HepG2 (cell line): Measurements from ENCODE around the gene CD4. TPM values are rescaled to one million over a fixed set of nuclear protein-coding genes. Genes with fewer than 3 reads are reported as not detected.

Source experiments
- ATAC-seq: fragments of 200-7000 bp; cut with Tn5 transposase; 3 replicates; pipeline ENCODE4 v1.9.1; 2020; ENCODE audit warnings: mild to moderate bottlenecking, moderate library complexity
- BruUV-seq: library from RNA; stranded (reverse); fragments of 400-500 nt; replicated peaks from 2 replicates; lab custom pipeline; 2021; lab: Mats Ljungman, UMichigan
- CTCF ChIA-PET: fragments of 300-600 bp; formaldehyde crosslinking; extraction: SDS; loops from one replicate; lab custom pipeline; 2021; ENCODE audit warnings: low total read pairs, inconsistent platforms, low intra/inter-chr PET ratio; lab: Yijun Ruan, JAX
- POLR2A ChIA-PET: fragments of 350-600 bp; sonication (Branson Sonifier 250); formaldehyde crosslinking; loops from one replicate; lab custom pipeline; 2020; ENCODE audit warnings: antibody characterized with exemption, inconsistent platforms; lab: Yijun Ruan, JAX
- DNase-seq: peaks from one replicate; pipeline ENCODE4 v3.0.0-alpha.2; 2015; ENCODE audit warnings: low spot score
- FAIRE-seq: peaks from 3 replicates; lab custom pipeline; 2011; peaks lifted over from hg19 to GRCh38; lab: Jason Lieb, UNC
- H2AFZ ChIP-seq: one replicate; pipeline ENCODE4 v1.6.1; 2011; ENCODE audit warnings: low read length, inconsistent platforms
- H3K27ac ChIP-seq: fragments of 300-600 bp; 3 replicates; pipeline ENCODE4 v1.8.0; 2011; ENCODE audit warnings: mixed run types, mild to moderate bottlenecking, mixed read lengths, low read length, inconsistent platforms; ENCODE audit not compliant: insufficient read depth; ENCODE audit errors: extremely low read length
- H3K27me3 ChIP-seq, 2 experiments: fragments of 200-600 bp in 1 of 2; 2 replicates in 1 of 2; 3 replicates in 1 of 2; pipeline versions ENCODE4 v1.6.0 to v1.8.0; 2011; ENCODE audit warnings: low read length in 2 of 2, mild to moderate bottlenecking in 2 of 2, moderate library complexity in 2 of 2, inconsistent platforms in 1 of 2; ENCODE audit not compliant: insufficient read depth in 2 of 2, control insufficient read depth in 1 of 2
- H3K36me3 ChIP-seq, 2 experiments: fragments of 200-600 bp in 1 of 2; replicated peaks in 1 of 2; 2 replicates in 1 of 2; 3 replicates in 1 of 2; pipeline versions ENCODE4 v1.5.1 to v1.8.0; 2011; ENCODE audit warnings: low read length in 2 of 2, inconsistent platforms in 1 of 2; ENCODE audit not compliant: insufficient read depth in 2 of 2, control insufficient read depth in 1 of 2
- H3K4me1 ChIP-seq: 2 replicates; pipeline ENCODE4 v1.5.1; 2012; ENCODE audit warnings: low read length, inconsistent platforms; ENCODE audit not compliant: insufficient read depth
- H3K4me2 ChIP-seq: 2 replicates; pipeline ENCODE4 v1.6.0; 2011; ENCODE audit warnings: low read depth, low read length, inconsistent platforms
- H3K4me3 ChIP-seq, 3 experiments: fragments of 200-600 bp in 1 of 3; sonication (generic), shearing (Covaris generic) in 1 of 3; replicated peaks in 1 of 3; 2 replicates each; pipeline ENCODE4 v1.5.1; 2011 to 2016; ENCODE audit warnings: low read length in 3 of 3, inconsistent platforms in 2 of 3, low read depth in 2 of 3, mild to moderate bottlenecking in 2 of 3, control low read depth in 1 of 3, mixed read lengths in 1 of 3; ENCODE audit not compliant: insufficient read depth in 1 of 3
- H3K79me2 ChIP-seq: one replicate; pipeline ENCODE4 v1.6.1; 2011; ENCODE audit warnings: low read length, inconsistent platforms; ENCODE audit not compliant: insufficient read depth
- H3K9ac ChIP-seq: 2 replicates; pipeline ENCODE4 v1.6.0; 2011; ENCODE audit warnings: mild to moderate bottlenecking, low read depth, low read length, inconsistent platforms; ENCODE audit not compliant: insufficient read depth
- H3K9me3 ChIP-seq: 2 replicates; pipeline ENCODE4 v1.5.1; 2012; ENCODE audit warnings: mild to moderate bottlenecking, low read length
- H4K20me1 ChIP-seq: 2 replicates; pipeline ENCODE4 v1.6.0; 2011; ENCODE audit warnings: inconsistent platforms, mild to moderate bottlenecking, low read length, moderate library complexity; ENCODE audit not compliant: insufficient read depth
- AGO1 ChIP-seq: fragments of 200-400 bp; formaldehyde crosslinking; IDR thresholded peaks from 2 replicates; pipeline ENCODE4 v1.6.1; 2017; ENCODE audit warnings: mild to moderate bottlenecking, low read depth, low read length, moderate library complexity; ENCODE audit not compliant: poor library complexity, severe bottlenecking
- ATRX ChIP-seq: sonication (generic); formaldehyde crosslinking; IDR thresholded peaks from 2 replicates; pipeline ENCODE4 v1.4.0; 2020; ENCODE audit warnings: missing genetic modification reagents, borderline replicate concordance
- CBX2 ChIP-seq, 2 experiments: fragments of 200-600 bp in 1 of 2; sonication (generic); formaldehyde crosslinking in 1 of 2; IDR thresholded peaks; 2 replicates each; pipeline versions ENCODE4 v1.7.0 to v1.8.1; 2018 to 2022; ENCODE audit warnings: low read depth in 2 of 2, low read length in 1 of 2, mild to moderate bottlenecking in 1 of 2, missing genetic modification reagents in 1 of 2
- EEA1 ChIP-seq: sonication (generic); formaldehyde crosslinking; IDR thresholded peaks from 2 replicates; pipeline ENCODE4 v1.5.1; 2020; ENCODE audit warnings: mild to moderate bottlenecking, missing genetic modification reagents, borderline replicate concordance
- FOXC1 ChIP-seq: sonication (generic); formaldehyde crosslinking; IDR thresholded peaks from 2 replicates; pipeline ENCODE4 v1.8.0; 2022; ENCODE audit warnings: mild to moderate bottlenecking, missing genetic modification reagents, borderline replicate concordance
- FUBP1 ChIP-seq: sonication (generic); formaldehyde crosslinking; IDR thresholded peaks from 2 replicates; pipeline ENCODE4 v1.5.1; 2020; ENCODE audit warnings: missing genetic modification reagents, mild to moderate bottlenecking, borderline replicate concordance
- NONO ChIP-seq, 2 experiments: fragments of 450-650 bp in 1 of 2; sonication (generic) in 1 of 2; formaldehyde crosslinking in 1 of 2; IDR thresholded peaks in 1 of 2; conservative IDR thresholded peaks in 1 of 2; 2 replicates each; pipeline versions ENCODE4 v1.6.1 to v1.8.0; 2017 to 2022; ENCODE audit warnings: mild to moderate bottlenecking in 1 of 2, missing genetic modification reagents in 1 of 2, moderate library complexity in 1 of 2
- PLRG1 ChIP-seq: fragments of 450-650 bp; conservative IDR thresholded peaks from 2 replicates; pipeline ENCODE4 v1.6.1; 2016
- POLR2AphosphoS2 ChIP-seq: IDR thresholded peaks from 2 replicates; pipeline ENCODE4 v1.6.1; 2011; ENCODE audit warnings: low read depth, low read length, improper control_type of control experiment
- POLR2AphosphoS5 ChIP-seq: IDR thresholded peaks from 2 replicates; pipeline ENCODE4 v1.6.1; 2012; ENCODE audit warnings: low read depth, low read length
- SALL2 ChIP-seq: sonication (generic); formaldehyde crosslinking; IDR thresholded peaks from 2 replicates; pipeline ENCODE4 v1.8.1; 2023; ENCODE audit warnings: mild to moderate bottlenecking, missing genetic modification reagents, inconsistent platforms
- SP2 ChIP-seq: sonication (generic); formaldehyde crosslinking; IDR thresholded peaks from 2 replicates; pipeline ENCODE4 v1.5.1; 2020; ENCODE audit warnings: mild to moderate bottlenecking, missing genetic modification reagents
- ZBTB1 ChIP-seq: sonication (generic); formaldehyde crosslinking; IDR thresholded peaks from 2 replicates; pipeline ENCODE4 v1.4.0; 2020; ENCODE audit warnings: missing genetic modification reagents, borderline replicate concordance
- ZFP62 ChIP-seq: sonication (generic); formaldehyde crosslinking; IDR thresholded peaks from 2 replicates; pipeline ENCODE4 v1.4.0; 2020; ENCODE audit warnings: missing genetic modification reagents
- ZMAT5 ChIP-seq: sonication (generic); formaldehyde crosslinking; IDR thresholded peaks from 2 replicates; pipeline ENCODE4 v1.5.0; 2020; ENCODE audit warnings: mild to moderate bottlenecking, low read depth, missing genetic modification reagents, borderline replicate concordance
- ZNF180 ChIP-seq: sonication (generic); formaldehyde crosslinking; IDR thresholded peaks from 2 replicates; pipeline ENCODE4 v1.4.0; 2020; ENCODE audit warnings: low read depth, missing genetic modification reagents, borderline replicate concordance
- ZNF619 ChIP-seq: sonication (generic); formaldehyde crosslinking; IDR thresholded peaks from 2 replicates; pipeline ENCODE4 v1.4.0; 2020; ENCODE audit warnings: mild to moderate bottlenecking, missing genetic modification reagents
- ZNF766 ChIP-seq: sonication (generic); formaldehyde crosslinking; IDR thresholded peaks from 2 replicates; pipeline ENCODE4 v1.5.0; 2020; ENCODE audit warnings: missing genetic modification reagents, borderline replicate concordance
- ZSCAN22 ChIP-seq: sonication (generic); formaldehyde crosslinking; IDR thresholded peaks from 2 replicates; pipeline ENCODE4 v1.4.0; 2020; ENCODE audit warnings: mild to moderate bottlenecking, missing genetic modification reagents
- WGBS: methylation state at CpG from one replicate; pipeline ENCODE4 v1.1.6; 2017; ENCODE audit warnings: low lambda C conversion rate; 5-methylcytosine and 5-hydroxymethylcytosine counted together
- in situ Hi-C: cut with HindIII; loops from 2 replicates; pipeline ENCODE4 v1.10.0; 2017; ENCODE audit warnings: low pct_unique_long_range_greater_than_20kb; ENCODE audit not compliant: extremely low pct_ligation_motif_present
- intact Hi-C: fragments of 100-400 bp; cut with micrococcal nuclease; formaldehyde crosslinking; loops from one replicate; pipeline ENCODE4 v1.10.0; 2022; ENCODE audit not compliant: unreplicated experiment
- polyA plus RNA-seq, 8 experiments: library from polyadenylated mRNA; depleted of rRNA in 3 of 8; stranded (reverse) in 7 of 8; unstranded in 1 of 8; fragments of >200 nt; fragmentation: Illumina TruSeq in 4 of 8; extraction: Trizol in 4 of 8; gene quantifications; 2 replicates each; pipeline versions ENCODE4 v1.2.1 to v1.2.3, GENCODE V29; 2011 to 2016; ENCODE audit warnings: low read depth in 4 of 8, missing spikeins in 1 of 8, mixed read lengths in 1 of 8; ENCODE audit not compliant: insufficient read depth in 1 of 8
- total RNA-seq, 5 experiments: library from RNA; depleted of rRNA; stranded (reverse); fragments of >200 nt; fragmentation: Illumina TruSeq; extraction: Trizol; gene quantifications; 2 replicates each; pipeline ENCODE4 v1.2.3, GENCODE V29; 2016; ENCODE audit warnings: low read depth in 1 of 5

Gene CD4
- total and polyA plus RNA-seq, 2 of the 13 experiments (the other 11 are each of a cell fraction or from before 2014, with no cell fraction given): 0.07 to 0.95 TPM

- Histone ChIP-seq H4K20me1 (no peaks in the 10 kb centered on the region), H3K4me2 (no peak overlapping the region), H3K79me2 (no peaks in the 10 kb centered on the region), H2AFZ (no peak overlapping the region), H3K9ac (no peak overlapping the region), H3K27me3 (no peaks in the 10 kb centered on the region), H3K27ac (no peak overlapping the region)
- CTCF ChIA-PET: no interaction called here
- WGBS: 95% methylated on average over 8 of the region's 9 CpGs
- intact Hi-C loops: no loop called here
- no peak for ATAC-seq
- FAIRE-seq: no peak
- TF ChIP-seq SP2 (CRISPR knock-in tag) (no peak), POLR2AphosphoS2 (no peak), SALL2 (CRISPR knock-in tag) (no peak), ZFP62 (CRISPR knock-in tag) (no peak), POLR2AphosphoS5 (no peak), NONO (IDR thresholded peaks at IDR 0.05) (no peak), NONO (CRISPR knock-in tag; conservative IDR thresholded peaks at IDR 0.05) (no peak), AGO1 (no peak), FOXC1 (CRISPR knock-in tag) (no peak), PLRG1 (no peak), ZSCAN22 (no peak), ZNF180 (CRISPR knock-in tag) (no peak), ZBTB1 (CRISPR knock-in tag) (no peak), ZNF619 (no peak), FUBP1 (CRISPR knock-in tag) (no peak), CBX2 (IDR thresholded peaks at IDR 0.05; ENCODE audit: low read depth, low read length) (no peak), CBX2 (CRISPR knock-in tag; IDR thresholded peaks at IDR 0.05; ENCODE audit: low read depth) (no peak), ZMAT5 (CRISPR knock-in tag) (no peak), ZNF766 (CRISPR knock-in tag) (no peak), ATRX (CRISPR knock-in tag) (no peak), EEA1 (CRISPR knock-in tag) (no peak)
- TF ChIP-seq, all 625 proteins: peak for 0
- Histone ChIP-seq H3K4me3 (no peak overlapping the region), H3K4me1 (peaks cover 3% of the 10 kb centered on the region; the same call in 1 of the 2 replicates), H3K36me3 (peaks cover 41 to 80% of the 10 kb centered on the region in 2 experiments), H3K9me3 (no peaks in the 10 kb centered on the region)
- POLR2A ChIA-PET: interaction anchor here (1.3 kb wide), 1 partner anchor 9 kb away, joined by 3 read pairs; the partner anchor contains the start of gene USP5
- no TSS peak for BruUV-seq
- in situ Hi-C loops: no loop called here
- no peak for DNase-seq
These were observed 72.1 kb downstream of the CD4 start for GRCh38 chr12:6861391-6861790.
